ENCODE results near the gene MAP3K1. TPM values are rescaled to one million over a fixed set of nuclear protein-coding genes. Genes with fewer than 3 reads are reported as not detected.

Gene MAP3K1
- total RNA-seq, 1 experiment from 2014 or later = 8.5 TPM

GRCh38 chr5:56837956-56838355 is 22.6 kb downstream of the MAP3K1 start:
- TF ChIP-seq CEBPB (IDR thresholded peaks at IDR 0.05; ENCODE audit: low read depth) (no peak), SIN3A (IDR thresholded peaks at IDR 0.05; ENCODE audit: low read depth) (no peak), REST (IDR thresholded peaks at IDR 0.05; ENCODE audit: low read depth) (no peak), ZFX (IDR thresholded peaks at IDR 0.05) (no peak), RAD21 (IDR thresholded peaks at IDR 0.05; ENCODE audit: low read depth) (no peak), SP1 (IDR thresholded peaks at IDR 0.05; ENCODE audit: low read depth) (no peak), ATF3 (IDR thresholded peaks at IDR 0.05) (no peak), CBX3 (IDR thresholded peaks at IDR 0.05; ENCODE audit: low read depth) (no peak), POLR2AphosphoS5 (IDR thresholded peaks at IDR 0.05; ENCODE audit: low read depth, low read length) (no peak), POLR2A (IDR thresholded peaks at IDR 0.05; ENCODE audit: borderline replicate concordance, extremely low read depth, insufficient read depth, insufficient read length) (no peak), YY1 (IDR thresholded peaks at IDR 0.05; ENCODE audit: extremely low read depth, insufficient replicate concordance, low read depth, low read length) (no peak), FOSL1 (IDR thresholded peaks at IDR 0.05; ENCODE audit: low read depth) (no peak), EGR1 (IDR thresholded peaks at IDR 0.05; ENCODE audit: low read depth) (no peak), TCF7L2 (IDR thresholded peaks at IDR 0.05; ENCODE audit: borderline replicate concordance, extremely low read depth, insufficient read depth, insufficient read length) (no peak), MAX (IDR thresholded peaks at IDR 0.05) (no peak), ELF1 (IDR thresholded peaks at IDR 0.05; ENCODE audit: borderline replicate concordance, low read depth) (no peak), ZBTB33 (IDR thresholded peaks at IDR 0.05; ENCODE audit: extremely low read depth, insufficient replicate concordance, low read length) (no peak), EZH2phosphoT487 (IDR thresholded peaks at IDR 0.05; ENCODE audit: borderline replicate concordance) (no peak), CTCF (IDR thresholded peaks at IDR 0.05 in 2 of 3, conservative IDR thresholded peaks at IDR 0.05 in 1 of 3; ENCODE audit: borderline replicate concordance in 1 of 3, insufficient read depth in 1 of 3, low read depth in 2 of 3, low read length in 2 of 3) (no peak), JUND (IDR thresholded peaks at IDR 0.05) (no peak)
- ChIA-PET POLR2A (interaction anchor here (0.8 to 1.3 kb wide), 3 partner anchors 9 to 567 kb away, joined by 3 to 7 read pairs (median 3); no protein-coding TSS in a partner anchor), RAD21 (ENCODE audit: low non-redundant PET in 1 of 2, low total read pairs in 2 of 2, uncharacterized antibody in 2 of 2, unreplicated experiment in 2 of 2) (interaction anchor here (1.2 to 2.9 kb wide), 3 partner anchors 300 to 567 kb away, joined by 3 to 24 read pairs (median 14); no protein-coding TSS in a partner anchor), CTCF (interaction anchor here (0.9 to 3.2 kb wide), 14 partner anchors 9 to 902 kb away, joined by 3 to 124 read pairs (median 5); no protein-coding TSS in a partner anchor)
- H3K27me3 ChIP-seq (ENCODE audit: insufficient read depth, low read length) = no peaks in the 10 kb centered on the region
- no peak overlapping the region for H3K27ac ChIP-seq (ENCODE audit: low read depth, low read length)
- no peak overlapping the region for H3K4me2 ChIP-seq (ENCODE audit: low read length)
- no peaks in the 10 kb centered on the region for H3K36me3 ChIP-seq (ENCODE audit: control insufficient read depth in 1 of 2, insufficient read depth in 2 of 2, low read length in 2 of 2)
- H3K4me1 ChIP-seq (ENCODE audit: control insufficient read depth in 1 of 2, insufficient read depth in 2 of 2, low read length in 2 of 2) = peaks cover 2 to 7% of the 10 kb centered on the region in 2 experiments; a peak in 2 of 4 replicates
- H3K79me2 ChIP-seq (ENCODE audit: insufficient read depth, low read length) = peaks cover 24% of the 10 kb centered on the region
- DNase-seq (ENCODE audit: low read depth, low spot score) = no peak
- no peaks in the 10 kb centered on the region for H3K9me2 ChIP-seq (ENCODE audit: insufficient read depth)
- no peak overlapping the region for H2AFZ ChIP-seq (ENCODE audit: low read depth, low read length, poor library complexity, severe bottlenecking)
- H3K4me3 ChIP-seq (replicated peaks in 1 of 2; ENCODE audit: low read depth in 1 of 2, low read length in 2 of 2) = no peak overlapping the region
- no TSS peak for BruUV-seq (replicated peaks)
- no peak for ATAC-seq
- no peaks in the 10 kb centered on the region for H4K20me1 ChIP-seq (ENCODE audit: insufficient read depth)
- intact Hi-C loops (cut with micrococcal nuclease) = loop anchor here (1.0 to 2.0 kb wide), 2 partner anchors 568 to 901 kb away; no protein-coding TSS in a partner anchor
- no peak overlapping the region for H3K9ac ChIP-seq (ENCODE audit: low read length)
- H3K9me3 ChIP-seq (ENCODE audit: control insufficient read depth in 1 of 2, insufficient read depth in 1 of 2, low read depth in 1 of 2, low read length in 2 of 2) = no peaks in the 10 kb centered on the region
